Stimulated activated naive CD8-positive, alpha-beta T cell treated with anti-CD3 and anti-CD28 coated beads, Interleukin-15, Interleukin-2, amounts not matched to agents 100 ng/mL and 50 ng/mL, for 24 hours (primary cell): ENCODE measurements around the gene INHBC.
"Not testable (repeated sequence)": the region's sequence is repeated elsewhere in the genome, so short reads cannot be mapped to it uniquely, and the experiment has no call there.

Source experiments
- H3K27ac Mint-ChIP-seq: one replicate; pipeline ENCODE4 v1.8.0; 2021; ENCODE audit warnings: mild to moderate bottlenecking, mixed read lengths
- H3K27me3 Mint-ChIP-seq: one replicate; pipeline ENCODE4 v1.8.0; 2021; ENCODE audit warnings: mixed read lengths
- H3K36me3 Mint-ChIP-seq: one replicate; pipeline ENCODE4 v1.8.0; 2021; ENCODE audit warnings: low read depth, mixed read lengths
- H3K4me1 Mint-ChIP-seq: one replicate; pipeline ENCODE4 v1.8.0; 2021; ENCODE audit warnings: low read depth, mixed read lengths
- H3K4me3 Mint-ChIP-seq: one replicate; pipeline ENCODE4 v1.8.0; 2021; ENCODE audit warnings: mild to moderate bottlenecking, mixed read lengths
- H3K9me3 Mint-ChIP-seq: one replicate; pipeline ENCODE4 v1.8.0; 2021; ENCODE audit warnings: mixed read lengths

The INHBC gene, protein sequence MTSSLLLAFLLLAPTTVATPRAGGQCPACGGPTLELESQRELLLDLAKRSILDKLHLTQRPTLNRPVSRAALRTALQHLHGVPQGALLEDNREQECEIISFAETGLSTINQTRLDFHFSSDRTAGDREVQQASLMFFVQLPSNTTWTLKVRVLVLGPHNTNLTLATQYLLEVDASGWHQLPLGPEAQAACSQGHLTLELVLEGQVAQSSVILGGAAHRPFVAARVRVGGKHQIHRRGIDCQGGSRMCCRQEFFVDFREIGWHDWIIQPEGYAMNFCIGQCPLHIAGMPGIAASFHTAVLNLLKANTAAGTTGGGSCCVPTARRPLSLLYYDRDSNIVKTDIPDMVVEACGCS

DNA sequence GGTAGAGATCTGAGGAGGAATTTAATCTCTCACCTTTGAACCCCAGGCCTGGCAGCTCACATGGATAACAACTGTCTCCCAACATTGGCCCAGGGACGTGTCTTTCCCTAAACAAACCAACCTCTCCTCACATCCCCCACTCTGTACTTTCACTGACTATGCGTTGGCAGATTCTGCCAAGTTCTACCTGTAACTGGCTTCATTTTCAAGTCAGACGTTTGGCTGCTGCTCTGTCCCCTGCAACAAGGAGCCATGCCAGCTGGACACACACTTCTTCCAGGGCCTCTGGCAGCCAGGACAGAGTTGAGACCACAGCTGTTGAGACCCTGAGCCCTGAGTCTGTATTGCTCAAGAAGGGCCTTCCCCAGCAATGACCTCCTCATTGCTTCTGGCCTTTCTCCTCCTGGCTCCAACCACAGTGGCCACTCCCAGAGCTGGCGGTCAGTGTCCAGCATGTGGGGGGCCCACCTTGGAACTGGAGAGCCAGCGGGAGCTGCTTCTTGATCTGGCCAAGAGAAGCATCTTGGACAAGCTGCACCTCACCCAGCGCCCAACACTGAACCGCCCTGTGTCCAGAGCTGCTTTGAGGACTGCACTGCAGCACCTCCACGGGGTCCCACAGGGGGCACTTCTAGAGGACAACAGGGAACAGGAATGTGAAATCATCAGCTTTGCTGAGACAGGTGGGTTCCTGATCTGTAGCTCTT, at the start of gene INHBC:
Gene INHBC (plus strand): TSS at position 268 of the 707 bp plus-strand sequence. CDS start 103 bp downstream, at position 371.
- peaks cover 3% of the 10 kb centered on the region for H3K36me3 Mint-ChIP-seq
- H3K27me3 Mint-ChIP-seq, result peaks cover 4% of the 10 kb centered on the region
- H3K27ac Mint-ChIP-seq, result peak within 1 kb of the TSS; percentile 81
- no peaks in the 10 kb centered on the region for H3K9me3 Mint-ChIP-seq
- peaks cover 23% of the 10 kb centered on the region for H3K4me1 Mint-ChIP-seq
- H3K4me3 Mint-ChIP-seq, result peak within 1 kb of the TSS; percentile 68

DNA sequence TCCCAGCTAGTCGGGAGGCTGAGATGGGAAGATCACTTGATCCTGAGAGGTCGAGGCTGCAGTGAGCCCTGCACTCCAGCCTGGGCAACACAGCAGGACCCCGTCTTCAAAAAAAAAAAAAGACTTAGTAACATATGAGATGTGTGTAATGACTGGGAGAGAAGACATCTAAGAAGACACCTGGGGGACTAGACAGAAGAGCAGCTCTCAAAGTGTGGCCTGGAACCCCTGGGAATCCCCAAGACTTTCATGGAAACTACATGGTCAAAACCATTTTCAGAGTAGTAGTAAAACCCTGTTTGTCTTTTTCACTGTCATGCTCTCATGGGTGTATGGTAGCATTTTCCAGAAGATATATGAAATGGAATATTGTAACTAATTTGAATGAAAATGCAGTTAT, 49.0 kb upstream of the INHBC start:
- H3K36me3 Mint-ChIP-seq, result peaks cover 23% of the 10 kb centered on the region
- peak overlapping the region; percentile 55 for H3K27ac Mint-ChIP-seq
- H3K4me1 Mint-ChIP-seq, result peaks cover 4% of the 10 kb centered on the region
- no peak overlapping the region for H3K4me3 Mint-ChIP-seq
- no peaks in the 10 kb centered on the region for H3K9me3 Mint-ChIP-seq
- no peaks in the 10 kb centered on the region for H3K27me3 Mint-ChIP-seq

DNA sequence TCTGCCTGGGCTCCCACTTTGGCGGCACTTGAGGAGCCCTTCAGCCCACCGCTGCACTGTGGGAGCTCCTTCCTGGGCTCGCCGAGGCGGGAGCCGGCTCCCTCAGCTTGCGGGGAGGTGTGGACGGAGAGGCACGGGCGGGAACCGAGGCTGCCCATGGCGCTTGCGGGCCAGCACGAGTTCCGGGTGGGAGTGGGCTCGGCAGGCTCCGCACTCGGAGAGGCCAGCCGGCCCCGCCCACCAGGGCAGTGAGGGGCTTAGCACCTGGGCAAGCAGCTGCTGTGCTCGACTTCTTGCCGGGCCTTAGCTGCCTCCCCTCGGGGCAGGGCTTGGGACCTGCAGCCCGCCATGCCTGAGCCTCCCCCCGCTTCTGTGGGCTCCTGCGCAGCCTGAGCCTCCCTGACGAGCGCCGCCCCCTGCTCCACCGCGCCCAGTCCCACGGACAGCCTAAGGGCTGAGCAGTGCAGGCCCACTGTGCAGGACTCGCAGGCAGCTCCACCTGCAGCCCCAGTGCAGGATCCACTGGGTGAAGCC, 48.3 kb upstream of the INHBC start:
- Mint-ChIP-seq H3K36me3 (peaks cover 17% of the 10 kb centered on the region), H3K4me3 (no peak overlapping the region), H3K4me1 (no peaks in the 10 kb centered on the region), H3K27me3 (no peaks in the 10 kb centered on the region), H3K27ac (no peak overlapping the region), H3K9me3 (no peaks in the 10 kb centered on the region)

DNA sequence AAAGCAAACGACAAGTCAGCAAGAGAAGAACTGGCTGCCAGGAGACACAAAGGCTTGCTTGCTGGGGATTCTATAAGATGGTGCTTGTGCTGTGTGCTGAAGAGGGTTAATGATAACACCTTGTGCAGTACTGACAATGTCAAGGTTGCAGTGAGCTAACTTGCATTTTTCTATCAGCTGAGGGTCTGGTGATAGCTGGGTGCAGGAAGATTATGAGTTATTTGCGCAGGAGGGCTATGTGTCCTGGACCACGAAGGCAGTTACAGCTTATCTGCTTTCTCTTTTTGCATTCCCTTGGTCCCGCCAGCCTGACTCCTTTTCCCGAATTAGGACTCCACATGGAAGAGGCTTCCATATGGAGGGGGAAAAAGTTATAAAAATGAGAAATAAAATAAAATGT, 46.2 kb upstream of the INHBC start:
- peaks cover 28% of the 10 kb centered on the region for H3K36me3 Mint-ChIP-seq
- no peak overlapping the region for H3K4me3 Mint-ChIP-seq
- no peaks in the 10 kb centered on the region for H3K27me3 Mint-ChIP-seq
- peak overlapping the region; percentile 6 for H3K27ac Mint-ChIP-seq
- H3K4me1 Mint-ChIP-seq, result no peaks in the 10 kb centered on the region
- H3K9me3 Mint-ChIP-seq, result no peaks in the 10 kb centered on the region

DNA sequence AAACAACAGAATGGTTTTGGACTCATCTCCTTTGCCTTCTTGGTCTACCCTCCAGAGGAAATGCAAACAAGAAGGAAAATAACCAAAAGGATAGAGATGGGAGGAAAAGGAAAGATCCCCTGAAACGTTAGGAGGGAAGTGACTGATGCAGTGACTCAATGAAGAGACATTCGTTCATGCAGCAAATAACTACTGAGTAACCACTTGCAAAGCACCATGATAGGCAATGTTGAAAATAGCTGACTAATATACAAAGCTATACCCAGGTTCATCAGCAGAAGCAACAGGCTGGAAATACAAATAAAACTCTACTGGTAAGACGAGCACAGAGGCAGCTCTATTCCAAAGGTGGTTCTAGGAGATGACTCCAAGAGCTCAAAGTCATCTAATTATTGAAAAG, 45.6 kb upstream of the INHBC start:
- H3K4me3 Mint-ChIP-seq, result no peak overlapping the region
- H3K36me3 Mint-ChIP-seq, result peaks cover 34% of the 10 kb centered on the region
- no peaks in the 10 kb centered on the region for H3K4me1 Mint-ChIP-seq
- no peaks in the 10 kb centered on the region for H3K27me3 Mint-ChIP-seq
- peak overlapping the region; percentile 6 for H3K27ac Mint-ChIP-seq
- no peaks in the 10 kb centered on the region for H3K9me3 Mint-ChIP-seq

DNA sequence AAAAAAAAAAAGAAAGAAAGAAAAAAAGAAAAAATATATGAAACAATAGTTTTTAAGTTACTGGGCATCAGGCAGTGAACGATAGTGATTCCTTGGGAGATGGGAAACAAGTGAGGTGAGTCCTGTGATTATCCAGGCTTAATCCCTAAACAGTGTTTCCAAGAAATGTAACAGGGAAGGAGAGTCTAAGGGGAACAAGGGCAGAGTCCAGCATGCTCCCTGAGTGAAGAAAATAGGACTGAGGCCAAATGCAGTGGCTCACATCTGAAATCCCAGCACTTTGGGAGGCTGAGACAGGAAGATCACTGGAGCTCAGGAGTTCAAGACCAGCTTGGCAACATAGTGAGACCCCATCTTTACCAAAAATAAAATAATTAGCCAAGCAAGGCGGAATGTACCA, 44.4 kb upstream of the INHBC start:
- Mint-ChIP-seq H3K27me3 (no peaks in the 10 kb centered on the region), H3K36me3 (peaks cover 40% of the 10 kb centered on the region), H3K4me1 (no peaks in the 10 kb centered on the region), H3K27ac (no peak overlapping the region), H3K4me3 (no peak overlapping the region), H3K9me3 (no peaks in the 10 kb centered on the region)

DNA sequence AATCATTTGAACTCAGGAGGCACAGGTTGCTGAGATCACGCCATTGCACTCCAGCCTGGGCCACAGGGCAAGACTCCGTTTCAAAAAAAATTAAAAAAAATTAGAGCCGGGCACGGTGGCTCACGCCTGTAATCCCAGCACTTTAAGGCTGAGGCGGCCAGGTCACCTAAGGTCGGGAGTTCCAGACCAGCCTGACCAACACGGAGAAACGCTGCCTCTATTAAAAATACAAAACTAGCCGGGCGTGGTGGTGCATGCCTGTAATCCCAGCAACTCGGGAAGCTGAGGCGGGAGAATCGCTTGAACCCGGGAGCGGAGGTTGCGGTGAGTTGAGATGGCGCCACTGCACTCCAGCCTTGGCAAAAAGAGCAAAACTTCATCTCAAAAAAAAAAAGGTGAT, 39.5 kb upstream of the INHBC start:
- no peaks in the 10 kb centered on the region for H3K27me3 Mint-ChIP-seq
- H3K4me3 Mint-ChIP-seq, result no peak overlapping the region
- no peaks in the 10 kb centered on the region for H3K4me1 Mint-ChIP-seq
- H3K9me3 Mint-ChIP-seq, result no peaks in the 10 kb centered on the region
- no peak overlapping the region for H3K27ac Mint-ChIP-seq
- H3K36me3 Mint-ChIP-seq, result peaks cover 34% of the 10 kb centered on the region

DNA sequence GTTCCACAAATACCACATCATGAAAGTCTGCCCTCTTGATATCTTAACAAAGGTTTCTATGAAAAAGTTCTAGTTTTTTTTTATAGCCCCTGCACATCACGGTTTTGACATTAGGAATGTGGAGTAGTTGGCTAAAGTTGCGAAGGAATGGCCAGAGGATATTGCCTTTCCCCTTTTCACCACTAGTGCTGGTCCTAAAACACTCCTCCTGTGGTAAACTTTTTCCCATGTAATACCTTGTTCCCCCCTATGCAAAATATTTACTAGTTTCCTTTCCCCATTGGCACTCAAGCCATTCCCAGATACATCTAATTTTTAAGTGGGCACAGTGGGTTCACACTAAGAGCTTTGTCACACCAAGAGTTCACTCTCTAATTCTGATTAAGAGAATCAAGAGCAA, 37.1 kb upstream of the INHBC start:
- Mint-ChIP-seq H3K4me1 (no peaks in the 10 kb centered on the region), H3K4me3 (no peak overlapping the region), H3K9me3 (no peaks in the 10 kb centered on the region), H3K27ac (no peak overlapping the region), H3K36me3 (peaks cover 23% of the 10 kb centered on the region), H3K27me3 (no peaks in the 10 kb centered on the region)

DNA sequence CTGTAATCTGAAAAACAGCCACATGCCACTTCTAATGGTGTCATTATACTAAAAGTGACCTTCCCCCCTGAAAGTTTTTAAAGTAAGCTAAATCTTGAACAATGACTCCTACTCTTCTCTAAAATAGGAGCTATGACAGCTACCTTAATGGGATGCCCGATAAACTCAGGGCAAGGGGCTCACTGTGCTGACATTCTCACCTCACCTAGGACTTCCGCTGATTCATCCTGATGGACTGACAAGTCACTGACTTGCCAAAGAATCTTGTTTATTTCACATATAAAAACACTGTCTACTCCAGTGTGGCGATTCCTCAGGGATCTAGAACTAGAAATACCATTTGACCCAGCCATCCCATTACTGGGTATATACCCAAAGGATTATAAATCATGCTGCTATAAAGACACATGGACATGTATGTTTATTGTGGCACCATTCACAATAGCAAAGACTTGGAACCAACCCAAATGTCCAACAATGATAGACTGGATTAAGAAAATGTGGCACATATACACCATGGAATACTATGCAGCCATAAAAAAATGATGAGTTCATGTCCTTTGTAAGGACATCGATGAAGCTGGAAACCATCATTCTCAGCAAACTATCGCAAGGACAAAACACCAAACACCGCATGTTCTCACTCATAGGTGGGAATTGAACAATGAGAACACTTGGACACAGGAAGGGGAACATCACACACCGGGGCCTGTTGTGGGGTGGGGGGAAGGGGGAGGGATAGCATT, 34.7 kb upstream of the INHBC start:
- H3K27me3 Mint-ChIP-seq, result not testable (repeated sequence)

DNA sequence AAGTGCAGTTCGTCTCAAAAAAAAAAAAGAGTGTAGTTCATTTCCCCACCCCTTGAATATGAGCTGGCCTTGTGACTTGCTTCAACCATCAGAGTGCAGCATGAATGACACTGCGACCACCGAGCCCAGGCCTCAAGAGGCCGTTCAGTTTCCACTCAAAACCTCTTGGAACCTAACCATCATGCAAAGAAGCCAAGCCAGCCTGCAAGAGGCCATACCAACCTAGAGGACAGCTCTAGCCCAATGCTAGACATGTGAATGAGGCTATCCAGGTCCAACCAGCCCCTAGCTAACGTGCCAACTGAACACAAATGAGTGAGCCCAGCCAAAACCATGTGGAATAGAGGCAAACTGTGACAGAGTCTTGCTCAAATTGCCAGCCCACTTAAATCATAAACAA, 33.4 kb upstream of the INHBC start:
- Mint-ChIP-seq H3K27ac (no peak overlapping the region), H3K4me3 (no peak overlapping the region), H3K36me3 (peaks cover 7% of the 10 kb centered on the region)

More for the DNA sequence above, 34.7 kb upstream of the INHBC start:
- H3K4me1 Mint-ChIP-seq, H3K9me3 Mint-ChIP-seq, H3K27ac Mint-ChIP-seq, H3K36me3 Mint-ChIP-seq, H3K4me3 Mint-ChIP-seq: not testable (repeated sequence)

DNA sequence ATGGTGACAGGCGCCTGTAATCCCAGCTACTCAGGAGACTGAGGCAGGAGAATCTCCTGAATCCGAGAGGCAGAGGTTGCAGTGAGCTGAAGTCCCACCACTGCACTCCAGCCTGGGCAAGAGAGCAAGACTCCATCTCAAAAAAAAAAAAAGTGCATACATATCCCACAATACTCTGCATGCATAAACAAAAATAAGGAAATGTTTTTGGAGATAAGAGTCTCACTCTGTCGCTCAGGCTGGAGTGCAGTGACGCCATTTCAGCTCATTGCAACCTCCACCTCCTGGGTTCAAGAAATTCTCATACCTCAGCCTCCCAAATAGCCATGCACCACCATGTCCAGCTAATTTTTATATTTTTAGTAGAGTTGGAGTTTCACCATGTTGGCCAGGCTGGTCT, 32.4 kb upstream of the INHBC start:
- H3K4me1 Mint-ChIP-seq, H3K4me3 Mint-ChIP-seq, H3K27me3 Mint-ChIP-seq, H3K27ac Mint-ChIP-seq, H3K9me3 Mint-ChIP-seq: not testable (repeated sequence)
- H3K36me3 Mint-ChIP-seq, result peaks cover 13% of the 10 kb centered on the region

More for the DNA sequence above, 33.4 kb upstream of the INHBC start:
- Mint-ChIP-seq H3K4me1 (peaks cover 9% of the 10 kb centered on the region), H3K27me3 (no peaks in the 10 kb centered on the region), H3K9me3 (no peaks in the 10 kb centered on the region)

DNA sequence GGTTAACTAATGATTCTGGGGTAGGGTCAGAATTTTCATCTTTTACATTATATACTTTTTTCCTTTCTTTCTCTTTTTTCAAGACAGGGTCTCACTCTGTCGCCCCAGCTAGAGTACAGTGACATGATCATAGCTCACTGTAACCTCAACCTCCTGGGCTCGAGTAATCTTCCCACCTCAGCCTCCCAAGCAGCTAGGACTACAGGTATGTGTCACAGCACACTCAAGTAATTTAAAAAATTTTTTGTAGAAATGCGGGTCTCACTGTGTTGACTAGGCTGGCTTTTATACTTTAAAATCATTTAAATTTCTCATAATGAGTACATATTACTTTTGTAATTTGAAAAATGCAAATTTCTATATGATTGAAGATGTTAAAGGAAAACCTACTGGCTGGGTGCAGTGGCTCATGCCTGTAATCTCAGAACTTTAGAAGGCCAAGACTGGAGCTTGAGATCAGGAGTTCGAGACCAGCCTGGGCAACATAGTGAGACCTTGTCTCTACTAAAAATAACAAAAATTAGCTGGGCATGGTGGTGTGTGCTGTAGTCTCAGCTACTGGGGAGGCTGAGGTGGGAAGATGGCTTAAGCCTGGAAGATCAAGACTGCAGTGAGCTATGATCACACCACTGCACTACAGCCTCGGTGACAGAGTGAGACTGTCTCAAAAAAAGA, 29.5 kb upstream of the INHBC start:
- Mint-ChIP-seq H3K36me3 (peaks cover 13% of the 10 kb centered on the region), H3K27ac (no peak overlapping the region), H3K27me3 (no peaks in the 10 kb centered on the region), H3K9me3 (no peaks in the 10 kb centered on the region), H3K4me3 (no peak overlapping the region), H3K4me1 (peaks cover 9% of the 10 kb centered on the region)

DNA sequence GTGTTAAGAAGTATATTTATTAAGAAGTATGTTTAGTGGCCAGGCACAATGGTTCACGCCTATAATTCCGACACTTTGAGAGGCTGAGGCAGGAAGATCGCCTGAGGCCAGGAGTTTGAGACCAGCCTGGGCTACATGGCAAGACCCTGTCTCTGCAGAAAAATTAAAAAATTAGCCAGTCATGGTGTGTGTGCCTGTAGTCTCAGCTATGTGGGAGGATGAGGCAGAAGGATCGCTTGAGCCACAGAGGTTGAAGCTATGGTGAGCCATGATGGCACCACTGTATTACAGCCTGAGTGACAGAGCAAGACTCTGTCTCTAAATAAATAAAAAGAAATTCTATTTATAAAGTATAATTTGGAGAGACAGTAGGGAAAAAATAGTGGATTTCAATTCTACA, 24.1 kb upstream of the INHBC start:
- H3K27me3 Mint-ChIP-seq, result no peaks in the 10 kb centered on the region
- peaks cover 9% of the 10 kb centered on the region for H3K36me3 Mint-ChIP-seq
- H3K4me1 Mint-ChIP-seq, result peaks cover 26% of the 10 kb centered on the region
- no peak overlapping the region for H3K27ac Mint-ChIP-seq
- H3K4me3 Mint-ChIP-seq, result no peak overlapping the region
- no peaks in the 10 kb centered on the region for H3K9me3 Mint-ChIP-seq

DNA sequence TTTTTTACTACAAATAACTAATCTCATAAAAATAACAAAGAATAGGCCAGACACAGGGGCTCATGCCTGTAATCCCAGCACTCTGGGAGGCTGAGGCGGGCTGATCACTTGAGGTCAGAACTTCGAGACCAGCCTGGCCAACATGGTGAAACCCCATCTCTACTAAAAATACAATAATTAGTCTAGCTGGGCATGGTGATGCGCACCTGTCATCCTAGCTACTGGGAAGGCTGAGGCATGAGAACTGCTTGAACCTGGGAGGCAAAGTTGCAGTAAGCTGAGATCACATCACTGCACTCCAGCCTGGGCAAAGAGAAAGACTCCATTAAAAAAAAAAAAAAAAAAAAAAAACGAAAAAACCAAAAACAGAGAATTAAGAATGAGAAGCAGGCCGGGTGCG, 20.4 kb upstream of the INHBC start:
- peaks cover 34% of the 10 kb centered on the region for H3K4me1 Mint-ChIP-seq
- H3K27me3 Mint-ChIP-seq, H3K27ac Mint-ChIP-seq, H3K36me3 Mint-ChIP-seq, H3K9me3 Mint-ChIP-seq, H3K4me3 Mint-ChIP-seq: not testable (repeated sequence)
